GM10266 (cell line): ENCODE results near the gene CD101.

Experiments used
- DNase-seq: peaks from one replicate; pipeline ENCODE4 v3.0.0; 2012; ENCODE audit errors: extremely low spot score
- CTCF ChIP-seq: IDR thresholded peaks from 2 replicates; pipeline ENCODE4 v1.5.1; 2012; ENCODE audit warnings: mild to moderate bottlenecking, low read depth; ENCODE audit not compliant: control insufficient read depth, insufficient read depth; ENCODE audit errors: missing control alignments

The CD101 gene

GRCh38 chr1:116991171-116991845 is 10.3 kb upstream of the CD101 start:
- no peak for TF ChIP-seq CTCF
- no peak for DNase-seq

GRCh38 chr1:116991918-116992317 is 9.6 kb upstream of the CD101 start:
- TF ChIP-seq CTCF, result no peak
- DNase-seq, result no peak

GRCh38 chr1:116993286-116993685 is 8.3 kb upstream of the CD101 start:
- no peak for TF ChIP-seq CTCF
- no peak for DNase-seq

- DNase-seq, result no peak
- no peak for TF ChIP-seq CTCF
Measured at GRCh38 chr1:116994411-116994810, 7.1 kb upstream of the CD101 start.

GRCh38 chr1:116997066-116997465 is 4.5 kb upstream of the CD101 start:
- no peak for DNase-seq
- TF ChIP-seq CTCF, result no peak

DNA sequence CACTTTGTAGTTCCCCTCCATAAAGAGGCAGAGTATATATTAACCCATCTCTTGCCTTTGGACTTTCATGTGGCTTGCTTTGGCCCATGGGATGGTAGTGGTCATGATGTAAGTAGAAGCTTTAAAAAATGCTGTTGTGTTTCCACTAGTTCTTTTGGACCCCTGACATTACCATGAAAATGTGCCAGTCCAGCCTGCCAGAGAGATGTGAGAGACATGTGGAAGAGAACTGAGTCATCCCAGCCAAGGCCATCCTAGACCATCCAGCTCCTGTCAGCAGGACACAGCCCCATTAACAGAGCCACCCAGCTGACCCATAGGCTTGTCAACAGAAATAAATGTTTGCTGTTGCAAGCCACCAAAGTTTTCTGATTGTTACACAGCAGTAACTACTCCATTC is 3.9 kb upstream of the CD101 start:
- no peak for TF ChIP-seq CTCF
- no peak for DNase-seq

DNA sequence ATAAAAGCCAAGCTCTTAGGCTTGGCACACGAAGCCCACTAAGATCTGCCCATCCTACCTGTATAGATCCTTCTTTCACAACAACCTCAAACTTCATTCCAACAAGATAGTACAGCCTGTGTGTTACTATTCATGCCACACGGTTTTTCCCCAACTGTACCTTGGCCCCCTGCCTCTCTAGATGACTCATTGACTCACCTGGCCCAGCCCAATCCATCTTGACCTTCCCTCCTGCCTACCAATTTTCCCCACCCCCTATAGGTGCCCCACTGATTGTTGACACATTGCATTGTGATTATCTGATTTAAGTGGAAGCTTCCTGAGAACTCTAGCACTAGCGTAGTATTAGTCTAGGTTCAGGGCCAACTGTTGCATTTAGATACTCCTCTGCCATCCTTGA is 2.0 kb upstream of the CD101 start:
- TF ChIP-seq CTCF, result no peak
- DNase-seq, result no peak
